PC-3 (cell line): ENCODE measurements around the gene TM4SF4. TPM values are rescaled to one million over a fixed set of nuclear protein-coding genes. Genes with fewer than 3 reads are reported as not detected.

Experiments
- ATAC-seq: fragments of 200-7000 bp; cut with Tn5 transposase; 2 replicates; pipeline ENCODE4 v1.9.1; 2020; ENCODE audit warnings: mild to moderate bottlenecking, moderate library complexity
- BruUV-seq: library from RNA; stranded (reverse); fragments of 400-500 nt; replicated peaks from 2 replicates; lab custom pipeline; 2021; lab: Mats Ljungman, UMichigan
- CTCF ChIA-PET: fragments of 300-600 bp; sonication (Branson Sonifier 250); formaldehyde crosslinking; loops from one replicate; lab custom pipeline; 2022; ENCODE audit warnings: antibody characterized with exemption; lab: Charles Lee
- POLR2A ChIA-PET: fragments of 300-600 bp; sonication (Branson Sonifier 250); formaldehyde crosslinking; loops from one replicate; lab custom pipeline; 2022; ENCODE audit warnings: antibody characterized with exemption; ENCODE audit not compliant: unreplicated experiment; lab: Charles Lee
- DNase-seq: peaks from one replicate; pipeline ENCODE4 v3.0.0-alpha.2; 2015
- H2AFZ ChIP-seq: fragments of 300-600 bp; sonication (generic); 2 replicates; pipeline ENCODE4 v1.6.0; 2016; ENCODE audit warnings: antibody characterized with exemption, low read length
- H3F3A ChIP-seq: fragments of 300-600 bp; sonication (generic); one replicate; pipeline ENCODE4 v1.6.0; 2017; ENCODE audit warnings: antibody characterized with exemption, low read length, control low read depth, mild to moderate bottlenecking; ENCODE audit not compliant: unreplicated experiment
- H3K27ac ChIP-seq: fragments of 300-600 bp; sonication (generic); 2 replicates; pipeline ENCODE4 v1.5.1; 2016; ENCODE audit warnings: mild to moderate bottlenecking, low read length
- H3K27me3 ChIP-seq: fragments of 300-600 bp; sonication (generic); 2 replicates; pipeline ENCODE4 v1.6.1; 2016; ENCODE audit warnings: low read length, mixed read lengths
- H3K36me3 ChIP-seq: fragments of 300-600 bp; sonication (generic); 2 replicates; pipeline ENCODE4 v1.6.1; 2016; ENCODE audit warnings: low read depth, mixed run types, low read length, mixed read lengths
- H3K4me1 ChIP-seq: fragments of 300-600 bp; sonication (generic); 2 replicates; pipeline ENCODE4 v1.5.1; 2016; ENCODE audit warnings: low read length; ENCODE audit not compliant: insufficient read depth
- H3K4me2 ChIP-seq: fragments of 300-600 bp; sonication (generic); 2 replicates; pipeline ENCODE4 v1.6.0; 2016; ENCODE audit warnings: low read length
- H3K4me3 ChIP-seq: fragments of 300-600 bp; sonication (generic); 2 replicates; pipeline ENCODE4 v1.5.1; 2016; ENCODE audit warnings: mild to moderate bottlenecking, low read length, mixed read lengths
- H3K79me2 ChIP-seq: fragments of 300-600 bp; sonication (generic); 2 replicates; pipeline ENCODE4 v1.6.1; 2017; ENCODE audit warnings: low read length, mixed read lengths
- H3K9ac ChIP-seq: fragments of 300-600 bp; sonication (generic); 2 replicates; pipeline ENCODE4 v1.6.0; 2016; ENCODE audit warnings: mild to moderate bottlenecking, low read length
- H3K9me2 ChIP-seq: fragments of 300-600 bp; sonication (generic); replicated peaks from 2 replicates; pipeline ENCODE4 v1.6.1; 2016; ENCODE audit warnings: mixed run types, low read length, mixed read lengths
- H3K9me3 ChIP-seq: fragments of 300-600 bp; sonication (generic); 2 replicates; pipeline ENCODE4 v1.6.1; 2016; ENCODE audit warnings: low read length, mixed read lengths
- H4K20me1 ChIP-seq: fragments of 300-600 bp; sonication (generic); 2 replicates; pipeline ENCODE4 v1.6.1; 2016; ENCODE audit warnings: low read length, mixed read lengths
- EZH2 ChIP-seq: fragments of 300-600 bp; sonication (generic); IDR thresholded peaks from one replicate; pipeline ENCODE4 v1.6.1; 2017; ENCODE audit warnings: antibody characterized with exemption, mild to moderate bottlenecking, low read length; ENCODE audit not compliant: unreplicated experiment
- EZH2phosphoT487 ChIP-seq: fragments of 300-600 bp; sonication (generic); IDR thresholded peaks from 2 replicates; pipeline ENCODE4 v1.6.1; 2018; ENCODE audit warnings: mild to moderate bottlenecking, antibody characterized with exemption, low read length, borderline replicate concordance
- intact Hi-C: fragments of 100-400 bp; cut with micrococcal nuclease; formaldehyde crosslinking; loops from 2 replicates; pipeline ENCODE4 v1.9.0; 2023
- total RNA-seq: library from RNA; depleted of rRNA; stranded (reverse); fragments of >200 nt; gene quantifications from 2 replicates; pipeline ENCODE4 v1.2.3, GENCODE V29; 2014
- TF ChIP-seq, protein P1 (sequence below): fragments of 300-600 bp; sonication (generic); conservative IDR thresholded peaks from 2 replicates; pipeline ENCODE4 v1.5.1; 2017; ENCODE audit warnings: antibody characterized with exemption, low read depth, mild to moderate bottlenecking, low read length

TM4SF4 gene
- total RNA-seq, 1 experiment from 2014 or later = 0.40 TPM

DNA sequence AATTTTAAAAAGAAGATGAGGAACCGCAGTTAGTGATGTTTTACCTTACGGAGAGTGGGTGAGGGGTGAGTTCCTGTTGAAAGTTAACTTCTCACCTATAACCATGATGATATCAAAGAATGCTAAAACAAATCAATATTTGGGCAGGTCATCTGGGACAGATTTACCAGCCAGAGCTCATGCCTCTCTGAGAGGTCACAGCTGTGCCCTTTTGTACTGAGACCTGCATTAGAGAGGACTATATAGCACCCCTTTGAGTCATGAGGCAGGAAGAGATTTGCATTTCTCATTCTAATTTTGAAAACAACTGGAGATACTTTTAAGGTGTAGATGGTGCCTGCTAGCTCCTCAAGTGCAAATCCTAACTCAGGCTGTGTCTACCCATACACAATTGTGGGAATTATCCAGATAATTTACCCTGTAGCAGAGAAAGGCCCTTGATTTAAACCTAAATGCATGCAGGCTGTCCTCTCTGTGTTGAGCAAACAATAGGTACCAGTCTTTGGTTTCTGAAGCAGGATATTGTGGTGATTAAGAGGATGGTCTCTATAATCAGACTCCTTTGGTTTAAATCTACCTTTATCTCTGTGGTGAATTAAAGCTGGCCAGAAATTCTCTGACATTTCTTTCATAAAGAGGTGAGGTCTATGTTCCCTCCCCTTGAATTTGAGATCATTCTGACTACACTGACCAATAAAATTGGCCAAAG is 5.8 kb upstream of the TM4SF4 start:
- TF ChIP-seq EZH2phosphoT487 = no peak
- TF ChIP-seq EZH2 = no peak
- TF ChIP-seq, protein P1, sequence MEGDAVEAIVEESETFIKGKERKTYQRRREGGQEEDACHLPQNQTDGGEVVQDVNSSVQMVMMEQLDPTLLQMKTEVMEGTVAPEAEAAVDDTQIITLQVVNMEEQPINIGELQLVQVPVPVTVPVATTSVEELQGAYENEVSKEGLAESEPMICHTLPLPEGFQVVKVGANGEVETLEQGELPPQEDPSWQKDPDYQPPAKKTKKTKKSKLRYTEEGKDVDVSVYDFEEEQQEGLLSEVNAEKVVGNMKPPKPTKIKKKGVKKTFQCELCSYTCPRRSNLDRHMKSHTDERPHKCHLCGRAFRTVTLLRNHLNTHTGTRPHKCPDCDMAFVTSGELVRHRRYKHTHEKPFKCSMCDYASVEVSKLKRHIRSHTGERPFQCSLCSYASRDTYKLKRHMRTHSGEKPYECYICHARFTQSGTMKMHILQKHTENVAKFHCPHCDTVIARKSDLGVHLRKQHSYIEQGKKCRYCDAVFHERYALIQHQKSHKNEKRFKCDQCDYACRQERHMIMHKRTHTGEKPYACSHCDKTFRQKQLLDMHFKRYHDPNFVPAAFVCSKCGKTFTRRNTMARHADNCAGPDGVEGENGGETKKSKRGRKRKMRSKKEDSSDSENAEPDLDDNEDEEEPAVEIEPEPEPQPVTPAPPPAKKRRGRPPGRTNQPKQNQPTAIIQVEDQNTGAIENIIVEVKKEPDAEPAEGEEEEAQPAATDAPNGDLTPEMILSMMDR = no peak
- CTCF ChIA-PET = no interaction called here
- no peaks in the 10 kb centered on the region for H3K9me3 ChIP-seq
- no peaks in the 10 kb centered on the region for H3K79me2 ChIP-seq
- H3K27me3 ChIP-seq = no peaks in the 10 kb centered on the region
- H2AFZ ChIP-seq = no peak overlapping the region
- POLR2A ChIA-PET = no interaction called here
- no peaks in the 10 kb centered on the region for H3K36me3 ChIP-seq
- no peaks in the 10 kb centered on the region for H3K9me2 ChIP-seq
- intact Hi-C loops = no loop called here
- ATAC-seq (peak; percentile 28; the same call in 1 of the 2 replicates), DNase-seq (no peak)
- H3K4me2 ChIP-seq = no peak overlapping the region
- H4K20me1 ChIP-seq = no peaks in the 10 kb centered on the region
- BruUV-seq = no TSS peak
- H3F3A ChIP-seq = peaks cover 6% of the 10 kb centered on the region
- H3K9ac ChIP-seq = no peak overlapping the region
- no peak overlapping the region for H3K27ac ChIP-seq
- H3K4me1 ChIP-seq = peaks cover 30% of the 10 kb centered on the region
- H3K4me3 ChIP-seq = no peak overlapping the region

GRCh38 chr3:149470381-149470780 is 4.1 kb upstream of the TM4SF4 start:
- Histone ChIP-seq H3K9me3 (no peaks in the 10 kb centered on the region), H3K27me3 (no peaks in the 10 kb centered on the region), H4K20me1 (no peaks in the 10 kb centered on the region), H3K27ac (no peak overlapping the region), H3K9ac (no peak overlapping the region), H3K4me1 (peaks cover 43% of the 10 kb centered on the region), H3K79me2 (no peaks in the 10 kb centered on the region), H3F3A (peaks cover 6% of the 10 kb centered on the region), H2AFZ (no peak overlapping the region), H3K36me3 (no peaks in the 10 kb centered on the region), H3K4me2 (no peak overlapping the region), H3K9me2 (no peaks in the 10 kb centered on the region), H3K4me3 (no peak overlapping the region)
- CTCF ChIA-PET = no interaction called here
- BruUV-seq = no TSS peak
- TF ChIP-seq, protein P1 = no peak
- DNase-seq (no peak), ATAC-seq (no peak)
- intact Hi-C loops = no loop called here
- POLR2A ChIA-PET = no interaction called here

- H2AFZ ChIP-seq = no peak overlapping the region
- H3K9me3 ChIP-seq = no peaks in the 10 kb centered on the region
- H3K27me3 ChIP-seq = no peaks in the 10 kb centered on the region
- TF ChIP-seq, protein P1 = no peak
- TF ChIP-seq EZH2 = no peak
- no peak for TF ChIP-seq EZH2phosphoT487
- no peaks in the 10 kb centered on the region for H4K20me1 ChIP-seq
- H3K9me2 ChIP-seq = no peaks in the 10 kb centered on the region
- H3K4me2 ChIP-seq = 0 out of 2 replicates have a peak overlapping the region, but pooled peaks have one; percentile 69
- no peak overlapping the region for H3K9ac ChIP-seq
- DNase-seq = no peak
- no peaks in the 10 kb centered on the region for H3K36me3 ChIP-seq
- BruUV-seq = no TSS peak
- H3F3A ChIP-seq = peaks cover 6% of the 10 kb centered on the region
- H3K4me3 ChIP-seq = no peak overlapping the region
- ChIA-PET CTCF (no interaction called here), POLR2A (no interaction called here)
- H3K79me2 ChIP-seq = no peaks in the 10 kb centered on the region
- intact Hi-C loops = no loop called here
- peak overlapping the region; percentile 86 for H3K27ac ChIP-seq
- peaks cover 38% of the 10 kb centered on the region for H3K4me1 ChIP-seq
- ATAC-seq = no peak
These were observed 2.3 kb upstream of the TM4SF4 start for GRCh38 chr3:149472030-149472797.
